Right lobe of liver (tissue), 4 donors: ENCODE results near the gene NLRP6.

ENCODE experiments used
- POLR2A ChIP-seq: fragments of 450-650 bp; IDR thresholded peaks from one replicate; pipeline ENCODE4 v1.6.1; 2017; ENCODE audit warnings: antibody characterized with exemption, mild to moderate bottlenecking
- TF ChIP-seq, protein P1 (sequence below), 4 donors: fragments of 200-600 bp in 3 of 4; fragments of 450-650 bp in 1 of 4; IDR thresholded peaks; one replicate each; pipeline versions ENCODE4 v1.5.1 to v1.8.0; 2016 to 2022; ENCODE audit warnings: antibody characterized with exemption in 4 of 4, mild to moderate bottlenecking in 2 of 4
- donor health status: DM: no; HTN: no; CAD: no.
- donor health status: DM: no; HTN: no; CAD: no.
- donor health status: DM: no; HTN: yes; CAD: no.

DNA sequence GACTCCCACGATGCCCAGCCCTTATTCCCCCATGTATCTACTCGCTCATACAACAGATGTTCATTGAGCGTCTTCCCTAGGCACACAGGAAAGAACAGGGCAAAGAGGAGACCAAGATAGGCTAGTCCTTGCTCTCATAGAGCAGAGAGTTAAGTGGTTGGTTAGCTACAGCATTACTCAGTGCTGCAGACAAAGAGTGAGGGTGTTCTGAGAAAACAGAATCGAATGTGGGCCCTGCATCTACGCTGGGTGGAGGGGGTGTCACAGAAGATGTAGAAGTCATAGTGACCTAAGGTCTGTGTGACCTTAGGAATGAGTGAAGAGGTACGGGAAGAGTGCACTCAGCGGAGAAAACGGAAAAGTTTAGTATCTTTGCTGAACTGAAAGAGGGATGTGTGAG is 29.1 kb upstream of the NLRP6 start:
- TF ChIP-seq, protein P1, sequence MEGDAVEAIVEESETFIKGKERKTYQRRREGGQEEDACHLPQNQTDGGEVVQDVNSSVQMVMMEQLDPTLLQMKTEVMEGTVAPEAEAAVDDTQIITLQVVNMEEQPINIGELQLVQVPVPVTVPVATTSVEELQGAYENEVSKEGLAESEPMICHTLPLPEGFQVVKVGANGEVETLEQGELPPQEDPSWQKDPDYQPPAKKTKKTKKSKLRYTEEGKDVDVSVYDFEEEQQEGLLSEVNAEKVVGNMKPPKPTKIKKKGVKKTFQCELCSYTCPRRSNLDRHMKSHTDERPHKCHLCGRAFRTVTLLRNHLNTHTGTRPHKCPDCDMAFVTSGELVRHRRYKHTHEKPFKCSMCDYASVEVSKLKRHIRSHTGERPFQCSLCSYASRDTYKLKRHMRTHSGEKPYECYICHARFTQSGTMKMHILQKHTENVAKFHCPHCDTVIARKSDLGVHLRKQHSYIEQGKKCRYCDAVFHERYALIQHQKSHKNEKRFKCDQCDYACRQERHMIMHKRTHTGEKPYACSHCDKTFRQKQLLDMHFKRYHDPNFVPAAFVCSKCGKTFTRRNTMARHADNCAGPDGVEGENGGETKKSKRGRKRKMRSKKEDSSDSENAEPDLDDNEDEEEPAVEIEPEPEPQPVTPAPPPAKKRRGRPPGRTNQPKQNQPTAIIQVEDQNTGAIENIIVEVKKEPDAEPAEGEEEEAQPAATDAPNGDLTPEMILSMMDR (IDR thresholded peaks at IDR 0.05): no peak
- no peak for TF ChIP-seq POLR2A
